Endodermal cell (in vitro differentiated cells): Measurements from ENCODE around the gene FEM1C. TPM values are rescaled to one million over a fixed set of nuclear protein-coding genes. Genes with fewer than 3 reads are reported as not detected.

Source experiments
- DNase-seq: peaks from one replicate; pipeline ENCODE4 v3.0.0-alpha.2; 2017
- H3K27ac ChIP-seq: 2 replicates; pipeline ENCODE4 v1.5.1; 2013; ENCODE audit warnings: mild to moderate bottlenecking, low read depth, low read length, moderate library complexity
- H3K27me3 ChIP-seq: 2 replicates; pipeline ENCODE4 v1.6.1; 2013; ENCODE audit warnings: mild to moderate bottlenecking, low read length, moderate library complexity; ENCODE audit not compliant: insufficient read depth, control insufficient read depth, poor library complexity, severe bottlenecking
- H3K36me3 ChIP-seq: 2 replicates; pipeline ENCODE4 v1.7.0; 2013; ENCODE audit warnings: mild to moderate bottlenecking, low read length, moderate library complexity; ENCODE audit not compliant: control insufficient read depth, insufficient read depth
- H3K4me1 ChIP-seq: one replicate; pipeline ENCODE4 v1.7.0; 2013; ENCODE audit warnings: low read length; ENCODE audit not compliant: control insufficient read depth, insufficient read depth
- H3K4me3 ChIP-seq: 2 replicates; pipeline ENCODE4 v1.5.1; 2013; ENCODE audit warnings: mild to moderate bottlenecking, low read length, moderate library complexity
- H3K9ac ChIP-seq: 2 replicates; pipeline ENCODE4 v1.6.1; 2013; ENCODE audit warnings: mild to moderate bottlenecking, low read length, moderate library complexity; ENCODE audit not compliant: poor library complexity, severe bottlenecking; ENCODE audit errors: extremely low read depth
- H3K9me3 ChIP-seq: 2 replicates; pipeline ENCODE4 v1.6.1; 2013; ENCODE audit warnings: mild to moderate bottlenecking, low read length, moderate library complexity; ENCODE audit not compliant: control insufficient read depth
- H3K27ac Mint-ChIP-seq: 2 replicates; pipeline ENCODE4 v1.8.0; 2020; ENCODE audit warnings: mixed read lengths
- H3K27me3 Mint-ChIP-seq: 2 replicates; pipeline ENCODE4 v1.8.0; 2021; ENCODE audit warnings: mild to moderate bottlenecking, mixed read lengths; ENCODE audit not compliant: insufficient read depth
- H3K36me3 Mint-ChIP-seq: 2 replicates; pipeline ENCODE4 v1.8.0; 2020; ENCODE audit warnings: low read depth, mixed read lengths
- H3K4me1 Mint-ChIP-seq: 2 replicates; pipeline ENCODE4 v1.8.0; 2020; ENCODE audit warnings: mixed read lengths
- H3K4me3 Mint-ChIP-seq: 2 replicates; pipeline ENCODE4 v1.8.0; 2020; ENCODE audit warnings: mild to moderate bottlenecking, moderate library complexity, mixed read lengths
- H3K9me3 Mint-ChIP-seq: 2 replicates; pipeline ENCODE4 v1.8.0; 2020; ENCODE audit warnings: mild to moderate bottlenecking, mixed read lengths
- WGBS, 2 experiments: methylation state at CpG; one replicate each; pipeline versions ENCODE4 v1.1.5 to v1.1.7; 2013; ENCODE audit warnings: missing lambda C conversion rate in 2 of 2, mixed read lengths in 1 of 2; ENCODE audit not compliant: insufficient coverage in 1 of 2, insufficient read length in 1 of 2; 5-methylcytosine and 5-hydroxymethylcytosine counted together
- total RNA-seq, 2 donors: library from RNA; stranded (reverse); fragmentation: NEBNext Ultra II Directional in 1 of 2; extraction: Animal tissue kit (Norgen Biotek cat#: 25700) in 1 of 2; gene quantifications; 2 replicates in 1 of 2; 3 replicates in 1 of 2; pipeline ENCODE4 v1.2.1, GENCODE V29; 2021
- TF ChIP-seq, protein P1 (sequence below): fragments of 200-600 bp; sonication (generic); conservative IDR thresholded peaks from 2 replicates; pipeline ENCODE4 v1.5.0; 2021; ENCODE audit warnings: antibody characterized with exemption, mild to moderate bottlenecking

Gene FEM1C
- total RNA-seq, 2 donors from 2014 or later: 12.3 to 14.4 TPM

DNA sequence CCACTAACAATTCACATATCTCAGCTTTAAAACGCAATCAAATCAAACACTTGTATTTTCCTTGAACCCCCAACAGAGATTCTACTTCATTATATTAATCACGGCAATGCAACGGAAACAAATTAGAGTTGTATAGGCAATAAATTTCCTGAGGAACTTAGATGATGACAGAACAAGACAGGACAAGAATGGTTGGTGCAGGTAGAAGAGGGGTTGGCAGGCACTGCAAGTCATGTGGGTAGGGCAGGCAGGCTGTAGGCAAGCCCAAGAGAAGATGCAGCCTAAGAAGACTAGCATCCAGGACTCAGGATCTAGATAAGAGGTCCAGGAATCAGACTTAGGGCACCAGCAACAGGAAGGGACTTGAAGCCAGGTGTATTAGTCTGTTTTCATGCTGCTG, 16.6 kb upstream of the FEM1C start:
- Histone ChIP-seq H3K9ac (no peak overlapping the region), H3K9me3 (no peaks in the 10 kb centered on the region), H3K36me3 (no peaks in the 10 kb centered on the region), H3K27ac (no peak overlapping the region), H3K4me3 (no peak overlapping the region), H3K27me3 (no peaks in the 10 kb centered on the region), H3K4me1 (peaks cover 6% of the 10 kb centered on the region)
- H3K27me3 Mint-ChIP-seq: peaks cover 2% of the 10 kb centered on the region
- WGBS, 2 experiments: 92 to 100% methylated on average over 2 to 3 of the region's 3 CpGs
- H3K9me3 Mint-ChIP-seq: no peaks in the 10 kb centered on the region
- H3K36me3 Mint-ChIP-seq: no peaks in the 10 kb centered on the region
- TF ChIP-seq, protein P1, sequence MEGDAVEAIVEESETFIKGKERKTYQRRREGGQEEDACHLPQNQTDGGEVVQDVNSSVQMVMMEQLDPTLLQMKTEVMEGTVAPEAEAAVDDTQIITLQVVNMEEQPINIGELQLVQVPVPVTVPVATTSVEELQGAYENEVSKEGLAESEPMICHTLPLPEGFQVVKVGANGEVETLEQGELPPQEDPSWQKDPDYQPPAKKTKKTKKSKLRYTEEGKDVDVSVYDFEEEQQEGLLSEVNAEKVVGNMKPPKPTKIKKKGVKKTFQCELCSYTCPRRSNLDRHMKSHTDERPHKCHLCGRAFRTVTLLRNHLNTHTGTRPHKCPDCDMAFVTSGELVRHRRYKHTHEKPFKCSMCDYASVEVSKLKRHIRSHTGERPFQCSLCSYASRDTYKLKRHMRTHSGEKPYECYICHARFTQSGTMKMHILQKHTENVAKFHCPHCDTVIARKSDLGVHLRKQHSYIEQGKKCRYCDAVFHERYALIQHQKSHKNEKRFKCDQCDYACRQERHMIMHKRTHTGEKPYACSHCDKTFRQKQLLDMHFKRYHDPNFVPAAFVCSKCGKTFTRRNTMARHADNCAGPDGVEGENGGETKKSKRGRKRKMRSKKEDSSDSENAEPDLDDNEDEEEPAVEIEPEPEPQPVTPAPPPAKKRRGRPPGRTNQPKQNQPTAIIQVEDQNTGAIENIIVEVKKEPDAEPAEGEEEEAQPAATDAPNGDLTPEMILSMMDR: no peak
- no peak overlapping the region for H3K27ac Mint-ChIP-seq
- H3K4me1 Mint-ChIP-seq: peaks cover 21% of the 10 kb centered on the region
- DNase-seq: no peak
- no peak overlapping the region for H3K4me3 Mint-ChIP-seq

DNA sequence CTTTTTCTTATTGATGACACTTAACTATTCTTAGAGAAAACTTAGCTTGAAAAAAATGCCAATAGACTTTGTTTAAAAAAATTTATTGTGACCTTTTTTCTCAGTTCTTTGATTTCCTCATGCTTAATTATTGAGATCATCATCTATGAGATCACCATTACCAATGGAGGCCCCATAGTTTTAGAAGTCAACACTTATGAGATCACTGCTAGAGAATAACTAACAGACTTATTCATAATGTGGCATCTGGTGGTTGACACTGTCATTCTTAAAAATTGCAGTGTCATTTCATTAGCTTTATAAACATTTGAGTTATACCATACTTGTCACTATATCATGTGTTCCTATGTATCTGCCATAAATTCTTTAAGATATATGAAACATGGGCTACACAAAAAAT, 14.9 kb upstream of the FEM1C start:
- peaks cover 6% of the 10 kb centered on the region for H3K4me1 ChIP-seq
- Mint-ChIP-seq H3K27ac (no peak overlapping the region), H3K4me1 (peaks cover 21% of the 10 kb centered on the region), H3K4me3 (no peak overlapping the region), H3K36me3 (no peaks in the 10 kb centered on the region), H3K27me3 (no peaks in the 10 kb centered on the region), H3K9me3 (no peaks in the 10 kb centered on the region)
- H3K4me3 ChIP-seq: no peak overlapping the region
- no peaks in the 10 kb centered on the region for H3K9me3 ChIP-seq
- no peak overlapping the region for H3K27ac ChIP-seq
- H3K36me3 ChIP-seq: no peaks in the 10 kb centered on the region
- H3K27me3 ChIP-seq: no peaks in the 10 kb centered on the region
- TF ChIP-seq, protein P1: no peak
- DNase-seq: no peak
- H3K9ac ChIP-seq: no peak overlapping the region

DNA sequence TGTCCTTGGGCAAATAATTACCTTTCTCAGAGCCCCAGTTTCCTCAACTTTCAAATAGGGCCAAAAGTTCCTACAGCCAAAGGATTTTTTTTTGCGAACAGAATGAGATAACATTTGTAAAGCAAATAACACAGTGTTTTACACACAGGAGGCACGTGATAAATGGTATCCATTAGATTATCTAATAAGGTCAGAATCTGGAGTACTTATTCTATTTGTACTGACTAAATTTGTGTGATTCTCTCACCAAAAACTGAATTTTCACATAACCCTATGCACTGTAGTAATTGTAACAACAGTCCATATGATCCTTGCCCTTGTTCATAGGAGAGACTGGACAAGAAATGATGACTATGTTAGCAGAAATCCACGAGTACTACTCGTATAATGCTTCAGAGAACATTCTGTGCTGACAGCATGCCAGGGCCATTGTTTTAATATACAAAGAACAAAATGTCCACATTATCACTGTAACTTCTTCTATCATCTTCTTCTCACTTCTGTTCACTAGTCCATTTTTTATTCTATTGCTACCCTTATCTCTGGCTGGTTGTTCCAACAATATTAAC, 13.9 kb upstream of the FEM1C start:
- H3K9me3 ChIP-seq: no peaks in the 10 kb centered on the region
- H3K4me1 Mint-ChIP-seq: peaks cover 21% of the 10 kb centered on the region
- WGBS, 2 experiments: 92% methylated on average over 4 of the region's 4 CpGs

More for the DNA sequence above, 13.9 kb upstream of the FEM1C start:
- H3K9me3 Mint-ChIP-seq: no peaks in the 10 kb centered on the region
- Histone ChIP-seq H3K4me1 (peaks cover 6% of the 10 kb centered on the region), H3K4me3 (no peak overlapping the region), H3K36me3 (no peaks in the 10 kb centered on the region), H3K9ac (no peak overlapping the region), H3K27me3 (no peaks in the 10 kb centered on the region), H3K27ac (no peak overlapping the region)
- H3K36me3 Mint-ChIP-seq: no peaks in the 10 kb centered on the region
- no peak overlapping the region for H3K4me3 Mint-ChIP-seq
- no peaks in the 10 kb centered on the region for H3K27me3 Mint-ChIP-seq
- no peak for DNase-seq
- no peak overlapping the region for H3K27ac Mint-ChIP-seq
- TF ChIP-seq, protein P1: no peak
